Stimulated activated CD4-positive, alpha-beta T cell treated with anti-CD3 and anti-CD28 coated beads, Interleukin-2, amount 100 ng/mL, for 4 hours (primary cell): ENCODE measurements around the gene PHAX.
"Not testable (repeated sequence)": the region's sequence is repeated elsewhere in the genome, so short reads cannot be mapped to it uniquely, and the experiment has no call there.

ENCODE experiments used
- DNase-seq: peaks from one replicate; pipeline ENCODE4 v3.0.0-alpha.2; 2020; ENCODE audit warnings: low read depth

The PHAX gene, protein sequence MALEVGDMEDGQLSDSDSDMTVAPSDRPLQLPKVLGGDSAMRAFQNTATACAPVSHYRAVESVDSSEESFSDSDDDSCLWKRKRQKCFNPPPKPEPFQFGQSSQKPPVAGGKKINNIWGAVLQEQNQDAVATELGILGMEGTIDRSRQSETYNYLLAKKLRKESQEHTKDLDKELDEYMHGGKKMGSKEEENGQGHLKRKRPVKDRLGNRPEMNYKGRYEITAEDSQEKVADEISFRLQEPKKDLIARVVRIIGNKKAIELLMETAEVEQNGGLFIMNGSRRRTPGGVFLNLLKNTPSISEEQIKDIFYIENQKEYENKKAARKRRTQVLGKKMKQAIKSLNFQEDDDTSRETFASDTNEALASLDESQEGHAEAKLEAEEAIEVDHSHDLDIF

GRCh38 chr5:126600631-126601511 lies at the start of gene PHAX:
TSS of gene PHAX (plus strand) at chr5:126600947. CDS start at chr5:126600963, 16 bp downstream.
- DNase-seq = peak; percentile 64

- no peak for DNase-seq
Measured at GRCh38 chr5:126552614-126553013, 48.1 kb upstream of the PHAX start.

DNA sequence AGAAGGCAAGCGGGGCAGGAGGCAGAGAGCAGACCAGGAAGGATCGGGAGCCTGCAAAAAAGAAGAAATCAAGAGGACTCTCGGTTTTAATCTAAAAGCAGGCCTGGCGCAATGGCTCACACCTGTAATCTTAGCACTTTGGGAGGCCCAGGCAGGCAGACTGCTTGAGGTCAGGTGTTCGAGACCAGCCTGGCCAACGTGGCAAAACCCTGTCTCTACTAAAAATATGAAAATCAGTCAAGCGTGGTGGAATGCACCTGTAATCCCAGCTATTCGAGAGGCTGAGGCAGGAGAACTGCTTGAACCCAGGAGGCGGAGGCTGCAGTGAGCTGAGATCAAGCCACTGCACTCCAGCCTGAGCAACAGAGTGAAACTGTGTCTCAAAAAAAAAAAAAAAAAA lies 45.6 kb upstream of the PHAX start:
- DNase-seq = not testable (repeated sequence)

DNA sequence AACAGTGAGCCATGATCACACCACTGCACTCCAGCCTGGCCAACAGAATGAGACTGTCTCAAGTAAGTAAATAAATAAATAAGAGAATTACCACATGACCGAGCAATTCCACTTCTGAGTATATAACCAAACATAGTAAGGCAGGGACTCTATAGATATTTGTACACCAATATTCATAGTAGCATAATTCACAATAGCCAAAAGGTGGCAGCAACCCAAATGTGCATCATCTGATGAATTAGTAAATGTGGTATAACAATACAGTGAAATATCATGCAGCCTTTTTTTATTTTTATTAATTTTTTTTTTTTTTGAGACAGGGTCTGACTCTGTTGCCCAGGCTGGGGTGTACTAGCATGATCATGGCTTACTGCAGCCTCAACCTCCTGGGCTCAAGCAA lies 38.8 kb upstream of the PHAX start:
- DNase-seq = no peak

GRCh38 chr5:126562823-126563222 lies 37.9 kb upstream of the PHAX start:
- DNase-seq = no peak

DNA sequence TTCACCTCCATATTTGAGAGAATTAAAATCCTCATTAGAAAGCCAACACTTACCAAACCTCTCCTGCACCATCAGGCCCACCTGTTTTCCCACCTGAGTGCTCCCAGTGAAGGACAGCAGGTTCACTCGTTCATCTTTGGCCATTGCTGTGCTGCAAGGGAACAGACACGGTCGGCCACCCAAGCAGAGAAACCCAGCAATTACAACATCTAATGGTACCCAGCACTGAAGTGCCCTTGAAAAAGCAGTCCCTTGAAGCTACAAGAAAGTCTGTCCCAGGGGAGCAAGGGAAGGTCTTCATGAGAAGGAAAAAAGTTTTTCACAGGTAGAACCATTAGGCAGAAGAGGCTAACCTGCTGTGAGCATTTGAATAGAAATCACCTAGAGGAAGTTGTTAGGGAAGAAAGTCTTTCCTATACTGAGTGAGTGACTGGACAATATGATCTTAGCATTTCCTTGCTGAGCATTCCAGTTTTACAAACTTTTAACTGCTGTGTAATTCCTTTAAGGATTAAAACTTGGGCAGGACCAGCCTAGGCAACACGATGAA lies 32.5 kb upstream of the PHAX start:
- no peak for DNase-seq

GRCh38 chr5:126575644-126576043 lies 25.1 kb upstream of the PHAX start:
- no peak for DNase-seq

- no peak for DNase-seq
Measured at GRCh38 chr5:126576974-126577373, 23.8 kb upstream of the PHAX start.

DNA sequence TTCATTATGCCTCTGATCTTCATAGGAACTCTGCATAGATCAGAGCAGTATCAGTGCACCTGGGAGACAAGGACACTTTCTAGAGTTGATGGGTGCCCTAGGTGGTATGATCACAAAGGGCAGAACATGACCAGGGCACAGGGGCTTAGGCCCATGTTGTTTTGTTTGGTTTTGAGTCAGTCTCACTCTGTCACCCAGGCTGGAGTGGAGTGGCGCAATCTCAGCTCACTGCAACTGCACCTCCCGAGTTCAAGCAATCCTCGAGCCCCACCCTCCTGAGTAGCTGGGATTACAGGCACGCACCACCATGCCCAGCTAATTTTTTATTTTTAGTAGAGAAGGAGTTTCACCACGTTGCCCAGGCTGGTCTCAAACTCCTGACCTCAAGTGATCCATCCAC lies 23.3 kb upstream of the PHAX start:
- DNase-seq = no peak

- no peak for DNase-seq
Measured at GRCh38 chr5:126579716-126580115, 21.0 kb upstream of the PHAX start.

DNA sequence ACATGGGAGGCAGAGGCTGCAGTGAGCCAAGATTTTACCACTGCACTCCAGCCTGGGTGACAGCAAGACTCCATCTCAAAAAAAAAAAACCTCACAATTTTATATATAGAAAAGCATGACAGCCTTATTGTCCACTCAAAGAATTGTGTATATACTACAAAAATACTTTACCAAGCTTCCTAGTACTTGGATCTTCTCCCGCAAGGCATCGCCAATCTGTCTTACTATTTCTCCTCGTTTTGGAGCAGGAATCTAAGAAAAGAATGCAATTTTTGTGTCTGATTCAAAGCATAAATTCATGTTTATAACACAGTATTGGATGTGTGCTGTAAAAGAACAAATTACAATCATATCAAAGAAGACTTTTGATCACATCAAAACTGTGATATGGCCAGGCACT lies 17.0 kb upstream of the PHAX start:
- no peak for DNase-seq

- DNase-seq = no peak
Measured at GRCh38 chr5:126587551-126588390, 13.0 kb upstream of the PHAX start.

DNA sequence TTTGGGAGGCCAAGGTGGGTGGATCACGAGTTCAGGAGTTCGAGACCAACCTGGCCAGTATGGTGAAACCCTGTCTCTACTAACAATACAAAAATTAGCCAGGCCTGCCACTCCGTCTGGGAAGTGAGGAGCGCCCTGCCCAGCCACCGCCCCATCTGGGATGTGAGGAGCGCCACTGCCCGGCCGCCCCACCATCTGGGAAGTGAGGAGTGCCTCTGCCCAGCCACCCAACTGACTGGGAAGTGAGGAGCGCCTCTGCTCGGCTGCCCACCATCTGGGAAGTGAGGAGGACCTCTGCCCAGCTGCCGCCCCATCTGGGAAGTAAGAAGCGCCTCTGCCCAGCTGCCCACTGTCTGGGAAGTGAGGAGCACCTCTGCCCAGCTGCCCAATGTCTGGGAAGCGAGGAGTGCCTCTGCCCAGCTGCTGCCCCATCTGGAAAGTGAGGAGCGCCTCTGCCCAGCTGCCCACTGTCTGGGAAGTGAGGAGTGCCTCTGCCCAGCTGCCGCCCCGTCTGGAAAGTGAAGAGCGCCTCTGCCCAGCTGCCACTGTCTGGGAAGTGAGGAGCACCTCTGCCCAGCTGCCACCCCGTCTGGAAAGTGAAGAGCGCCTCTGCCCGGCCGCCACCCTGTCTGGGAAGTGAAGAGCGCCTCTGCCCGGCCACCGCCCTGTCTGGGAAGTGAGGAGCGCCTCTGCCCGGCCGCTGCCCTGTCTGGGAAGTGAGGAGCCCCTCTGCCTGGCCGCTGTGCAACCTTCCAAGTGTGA lies 11.0 kb upstream of the PHAX start:
- no peak for DNase-seq

GRCh38 chr5:126591549-126591948 lies 9.2 kb upstream of the PHAX start:
- DNase-seq = no peak

DNA sequence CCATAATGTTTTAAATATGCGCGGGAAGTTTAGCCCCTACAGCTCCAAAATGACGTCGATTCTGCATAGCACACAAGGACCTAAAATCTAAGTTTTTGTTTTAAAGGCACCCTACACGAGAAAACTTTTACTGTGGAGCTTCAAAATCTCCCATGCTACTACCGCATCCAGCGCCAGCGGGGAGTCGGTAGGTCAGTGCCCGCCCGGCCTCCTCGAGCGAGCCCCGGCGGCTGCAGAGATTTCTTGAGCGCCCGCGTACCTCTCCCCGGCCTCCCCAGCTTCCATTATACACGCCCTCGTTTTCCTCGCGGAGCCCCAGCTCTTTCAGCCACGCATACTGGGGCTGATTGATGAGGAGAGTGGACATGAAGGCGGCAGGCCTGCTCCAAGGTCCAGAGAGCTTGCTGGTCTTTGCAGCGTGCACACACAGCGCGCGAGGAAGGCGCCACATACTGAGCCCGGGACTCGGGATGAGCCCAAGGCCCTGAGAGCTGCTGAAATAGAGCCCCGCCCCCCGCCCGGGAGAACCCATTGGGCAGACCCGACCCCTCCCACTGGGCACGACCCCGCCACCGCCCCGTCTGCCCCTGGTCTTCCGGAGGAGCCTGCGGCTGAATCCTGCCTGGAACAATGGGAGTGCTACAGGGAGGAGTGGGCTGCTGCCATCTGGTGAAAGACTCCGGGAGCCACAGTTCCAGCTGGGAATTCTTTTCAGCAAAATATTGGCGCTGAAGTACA lies 5.8 kb upstream of the PHAX start, which contains the start of gene ALDH7A1:
Gene ALDH7A1 (minus strand): TSS at position 472 of the 738 bp plus-strand sequence. CDS start 21 bp downstream, at position 451.
- DNase-seq = peak; percentile 11

- DNase-seq = no peak
Measured at GRCh38 chr5:126595486-126596083, 5.2 kb upstream of the PHAX start.

DNA sequence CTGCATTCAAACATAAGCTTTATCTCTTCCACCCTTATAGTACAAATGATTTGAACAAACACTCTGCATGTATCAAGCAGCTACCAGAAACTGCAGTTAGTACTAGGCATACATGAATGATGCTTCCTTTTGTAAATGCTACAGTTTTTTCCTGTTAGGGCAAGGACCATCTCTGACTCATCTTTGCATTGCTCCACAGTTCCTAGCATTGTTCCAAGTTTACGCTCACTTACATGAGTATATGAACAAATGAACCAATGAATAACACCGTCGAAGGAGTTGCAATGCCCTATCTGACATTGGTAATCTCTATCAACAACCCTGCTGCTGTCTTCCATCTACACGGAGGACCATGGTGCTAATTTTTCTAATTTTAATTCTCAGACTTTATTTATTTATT lies 3.6 kb upstream of the PHAX start:
- no peak for DNase-seq

GRCh38 chr5:126599499-126599898 lies 1.2 kb upstream of the PHAX start:
- no peak for DNase-seq

GRCh38 chr5:126599971-126600630 lies 646 bp upstream of the PHAX start:
- not testable (repeated sequence) for DNase-seq
